Measurements from ENCODE around the gene DHRSX.

DHRSX gene

DNA sequence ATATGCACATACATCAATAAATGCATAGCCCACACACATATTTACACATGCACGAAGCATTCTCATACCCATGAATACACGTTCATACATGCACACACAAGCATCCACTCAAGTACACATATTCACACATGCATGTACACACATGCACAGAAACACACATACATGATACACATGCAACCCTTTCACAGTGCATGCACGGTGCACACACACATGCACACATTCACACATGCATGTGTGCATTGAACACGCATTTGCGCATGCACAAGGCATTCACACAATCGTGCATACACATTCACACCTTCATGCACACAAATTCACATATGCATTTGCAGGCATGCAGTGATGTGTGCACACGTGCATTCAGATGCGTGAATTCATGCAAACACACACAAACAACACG, 324.5 kb downstream of the DHRSX start:
- H3K4me1 ChIP-seq: no peaks in the 10 kb centered on the region
- H3K9me3 ChIP-seq: no peaks in the 10 kb centered on the region
- H3K27me3 ChIP-seq: no peaks in the 10 kb centered on the region
- no peak for DNase-seq
- TF ChIP-seq, protein P1, sequence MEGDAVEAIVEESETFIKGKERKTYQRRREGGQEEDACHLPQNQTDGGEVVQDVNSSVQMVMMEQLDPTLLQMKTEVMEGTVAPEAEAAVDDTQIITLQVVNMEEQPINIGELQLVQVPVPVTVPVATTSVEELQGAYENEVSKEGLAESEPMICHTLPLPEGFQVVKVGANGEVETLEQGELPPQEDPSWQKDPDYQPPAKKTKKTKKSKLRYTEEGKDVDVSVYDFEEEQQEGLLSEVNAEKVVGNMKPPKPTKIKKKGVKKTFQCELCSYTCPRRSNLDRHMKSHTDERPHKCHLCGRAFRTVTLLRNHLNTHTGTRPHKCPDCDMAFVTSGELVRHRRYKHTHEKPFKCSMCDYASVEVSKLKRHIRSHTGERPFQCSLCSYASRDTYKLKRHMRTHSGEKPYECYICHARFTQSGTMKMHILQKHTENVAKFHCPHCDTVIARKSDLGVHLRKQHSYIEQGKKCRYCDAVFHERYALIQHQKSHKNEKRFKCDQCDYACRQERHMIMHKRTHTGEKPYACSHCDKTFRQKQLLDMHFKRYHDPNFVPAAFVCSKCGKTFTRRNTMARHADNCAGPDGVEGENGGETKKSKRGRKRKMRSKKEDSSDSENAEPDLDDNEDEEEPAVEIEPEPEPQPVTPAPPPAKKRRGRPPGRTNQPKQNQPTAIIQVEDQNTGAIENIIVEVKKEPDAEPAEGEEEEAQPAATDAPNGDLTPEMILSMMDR (IDR thresholded peaks at IDR 0.05; ENCODE audit: low read depth, low read length): no peak
- H3K4me3 ChIP-seq (ENCODE audit: low read depth, low read length): no peak overlapping the region
- H3K36me3 ChIP-seq: no peaks in the 10 kb centered on the region

DNA sequence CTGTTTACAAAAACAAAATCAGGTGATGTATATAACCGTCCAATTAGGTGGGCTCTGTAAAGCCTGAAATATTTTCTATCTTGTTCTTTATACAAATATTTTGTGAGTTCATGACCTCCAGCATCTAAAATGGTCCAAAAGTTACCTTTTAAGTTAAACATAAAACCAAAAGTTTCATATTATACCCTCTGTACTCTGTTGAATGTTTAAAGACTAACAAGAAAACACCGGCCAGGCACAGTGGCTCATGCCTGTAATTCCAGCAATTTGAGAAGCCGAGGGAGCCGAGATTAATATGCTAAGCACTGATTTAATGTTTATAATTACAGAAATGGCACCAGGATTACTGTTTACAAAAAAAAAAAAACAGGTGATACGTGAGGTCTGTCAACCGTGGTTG, 328.4 kb downstream of the DHRSX start:
- no peaks in the 10 kb centered on the region for H3K4me1 ChIP-seq

More for the DNA sequence above, 328.4 kb downstream of the DHRSX start:
- Histone ChIP-seq H3K9me3 (no peaks in the 10 kb centered on the region), H3K36me3 (no peaks in the 10 kb centered on the region), H3K4me3 (ENCODE audit: low read depth, low read length) (no peak overlapping the region), H3K27me3 (no peaks in the 10 kb centered on the region)
- TF ChIP-seq, protein P1 (IDR thresholded peaks at IDR 0.05; ENCODE audit: low read depth, low read length): no peak
- DNase-seq: no peak

Data from BE2C (cell line).